ELR (cell line): Measurements from ENCODE around the gene C16orf74.

Experiments
- DNase-seq: peaks from one replicate; pipeline ENCODE4 v3.0.0-alpha.2; 2015; ENCODE audit warnings: low read depth

The C16orf74 gene

DNA sequence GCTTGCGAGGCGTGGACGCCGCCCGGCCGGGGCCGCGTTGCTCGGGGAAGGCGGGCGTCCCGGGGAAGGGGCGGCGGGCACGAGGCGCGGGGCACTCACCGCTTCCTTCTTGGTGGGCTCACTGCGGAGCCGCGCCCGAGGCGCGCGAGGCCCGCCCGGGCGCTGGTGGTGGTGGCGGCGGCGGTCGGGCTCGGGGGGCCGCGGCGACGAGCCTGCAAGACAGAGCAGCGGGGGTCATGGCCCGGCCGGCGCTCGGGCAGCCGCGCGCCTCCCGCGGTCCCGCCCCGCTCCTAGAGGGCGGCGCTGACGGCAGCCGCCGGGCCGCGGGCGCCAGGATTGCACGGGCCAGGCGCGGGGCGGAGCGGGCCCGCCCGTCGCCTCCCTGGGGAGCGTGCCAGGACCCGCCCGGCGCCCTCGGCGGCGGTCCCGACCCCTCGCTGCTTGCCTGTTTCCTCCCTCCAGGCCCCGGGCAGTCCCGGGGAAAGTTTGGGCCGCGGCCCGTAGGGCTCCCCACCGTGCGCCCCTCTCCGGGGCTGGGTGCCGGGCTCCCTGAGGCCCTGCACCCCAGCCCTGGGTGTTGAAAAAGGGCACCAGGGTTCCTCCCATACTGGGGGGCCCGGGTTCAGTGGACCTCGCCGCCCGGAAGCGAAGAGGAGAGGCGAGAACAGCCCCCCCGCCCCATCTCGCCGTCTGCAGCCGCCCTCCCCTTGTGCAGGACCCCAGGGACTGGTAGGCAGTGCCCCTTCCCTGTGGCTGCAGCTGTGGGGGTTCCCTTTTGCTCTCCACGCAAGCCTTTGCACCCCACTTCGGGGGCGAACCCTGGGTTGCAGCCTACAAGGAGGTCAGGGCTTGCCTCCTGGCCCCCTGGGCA lies at the start of gene C16orf74:
Gene C16orf74 (minus strand): TSS at position 270 of the 871 bp plus-strand sequence. CDS start 15,879 bp downstream, outside the sequence.
- DNase-seq = peak; percentile 83

DNA sequence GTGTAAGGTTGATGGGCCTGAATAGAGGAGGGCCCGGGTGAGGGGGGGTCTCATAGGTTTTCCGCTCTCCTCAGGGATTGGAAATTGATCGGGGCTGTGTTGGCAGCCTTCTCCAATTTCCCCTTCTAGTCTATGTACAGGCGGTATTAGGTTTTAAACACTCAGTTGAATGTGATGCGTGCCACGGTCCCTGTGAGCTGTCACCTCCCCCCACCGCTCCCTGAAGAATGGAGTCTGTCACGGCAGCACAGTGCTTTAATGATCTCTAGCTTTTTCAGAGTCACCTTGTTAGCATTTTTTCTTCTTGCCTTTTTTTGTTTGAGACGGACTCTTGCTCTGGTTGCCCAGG lies 49.4 kb upstream of the C16orf74 start:
- peak; percentile 57 for DNase-seq

DNA sequence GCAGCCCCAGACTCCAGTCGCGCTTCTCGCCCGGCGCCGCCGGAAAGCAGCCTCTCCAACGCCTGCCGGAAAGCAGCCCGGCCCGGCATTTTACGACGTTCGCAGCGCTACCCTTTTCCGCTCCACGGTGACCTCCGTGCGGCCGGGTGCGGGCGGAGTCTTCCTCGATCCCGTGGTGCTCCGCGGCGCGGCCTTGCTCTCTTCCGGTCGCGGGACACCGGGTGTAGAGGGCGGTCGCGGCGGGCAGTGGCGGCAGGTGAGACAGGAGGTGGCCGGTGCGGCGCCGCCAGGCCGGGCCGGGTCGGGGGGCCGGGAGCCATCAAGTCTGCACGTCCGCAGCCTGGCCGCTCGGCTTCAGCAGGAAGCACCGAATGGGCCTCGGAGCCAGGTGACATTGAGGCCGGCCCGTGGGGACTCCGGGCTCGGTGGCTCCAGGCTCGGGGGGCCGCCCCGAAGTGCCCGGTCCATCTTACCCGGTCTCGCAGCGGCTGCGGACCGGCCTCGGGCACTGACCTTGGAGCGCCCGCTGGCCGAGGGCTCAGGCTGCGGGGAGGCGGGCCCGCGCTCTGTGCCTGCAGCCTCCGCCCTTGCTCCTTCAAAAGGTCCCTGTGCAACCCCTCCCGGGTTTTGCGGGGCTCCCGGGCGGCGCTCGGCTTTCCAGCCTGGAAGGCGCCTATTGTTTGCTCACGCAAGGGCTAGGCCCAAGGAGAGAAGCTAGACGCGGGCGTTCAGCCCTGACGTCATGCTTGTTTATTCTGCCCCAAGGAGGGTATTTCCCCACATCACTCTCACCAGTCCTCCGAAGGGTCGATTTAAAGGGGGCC lies 48.8 kb upstream of the C16orf74 start, which contains the start of the genes COX4I1 and EMC8:
Gene COX4I1 (plus strand): TSS at position 199 of the 824 bp plus-strand sequence. CDS start 1,511 bp downstream, outside the sequence.
Gene EMC8 (minus strand): TSS at position 48 of the 824 bp plus-strand sequence. CDS start 249 bp downstream, outside the sequence.
- peak; percentile 95 for DNase-seq

DNA sequence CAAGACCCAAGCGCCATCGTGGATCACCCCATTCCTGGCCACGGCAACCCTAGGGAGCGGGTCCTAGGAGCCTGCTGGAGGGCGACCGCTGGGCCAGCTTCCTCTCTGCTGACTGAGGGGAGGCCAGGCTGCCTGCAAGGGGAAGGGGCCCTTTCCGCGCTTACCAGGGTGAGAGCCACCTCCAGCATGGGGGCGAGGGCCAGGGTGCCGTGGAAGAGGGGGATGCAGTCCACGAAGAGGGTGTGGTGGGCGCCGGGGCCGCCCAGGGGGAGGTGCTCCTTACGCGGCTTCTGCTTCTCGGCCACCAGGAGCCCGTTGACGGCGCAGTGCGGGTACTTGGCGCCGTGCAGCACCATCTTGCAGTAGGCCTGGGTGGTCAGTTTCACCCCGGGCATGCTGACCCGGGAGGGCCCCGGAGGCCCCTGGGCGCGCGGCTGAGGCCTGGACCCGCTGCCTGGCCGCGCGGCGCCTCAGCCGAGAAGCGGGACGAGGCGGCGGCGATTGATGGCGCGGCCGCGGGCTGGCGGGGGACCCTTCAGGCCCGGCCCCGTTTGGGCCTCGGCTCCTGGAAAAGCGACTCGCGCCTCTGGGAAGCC lies 48.1 kb upstream of the C16orf74 start:
- DNase-seq = peak; percentile 64

DNA sequence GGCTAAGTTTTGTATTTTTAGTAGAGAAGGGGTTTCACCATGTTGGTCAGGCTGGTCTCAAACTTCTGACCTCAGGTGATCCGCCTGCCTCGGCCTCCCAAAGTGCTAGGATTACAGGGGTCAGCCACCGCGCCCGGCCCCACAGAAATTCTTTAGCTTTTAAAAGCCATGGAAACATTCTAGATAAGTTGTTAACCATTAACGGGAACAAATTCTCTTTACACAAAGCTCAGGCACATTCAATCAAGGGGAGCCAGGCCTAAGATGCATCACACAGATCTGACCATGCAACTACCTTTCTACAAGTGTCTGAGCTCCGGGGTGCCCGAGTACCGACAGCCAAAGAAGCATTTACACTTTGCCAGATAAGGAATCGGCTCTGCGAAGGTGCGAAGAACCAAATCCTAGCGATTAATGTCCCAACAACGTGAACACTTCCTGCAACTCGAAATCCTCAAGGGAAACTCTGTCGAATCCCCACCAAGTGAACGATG lies 47.4 kb upstream of the C16orf74 start:
- peak; percentile 25 for DNase-seq

DNA sequence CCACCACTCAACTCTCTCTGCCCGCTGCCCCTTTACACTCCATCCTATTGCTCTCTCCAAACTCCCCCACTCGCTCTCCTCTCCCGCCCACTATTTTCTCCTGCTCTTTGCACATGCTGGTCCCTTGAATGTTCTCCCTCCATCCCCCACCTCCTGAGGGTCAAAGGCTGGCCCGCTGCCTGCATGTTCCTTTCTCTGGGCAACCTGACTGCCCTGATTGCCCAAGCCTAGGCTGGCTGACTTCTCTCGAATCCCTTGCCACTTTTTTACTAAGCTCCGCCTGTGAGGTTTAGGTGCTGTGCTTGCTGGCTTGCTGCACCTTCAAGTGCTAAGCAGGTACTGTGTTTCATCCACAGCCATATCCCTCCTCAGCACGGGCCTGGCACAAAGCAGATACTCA lies 45.7 kb upstream of the C16orf74 start:
- no peak for DNase-seq

DNA sequence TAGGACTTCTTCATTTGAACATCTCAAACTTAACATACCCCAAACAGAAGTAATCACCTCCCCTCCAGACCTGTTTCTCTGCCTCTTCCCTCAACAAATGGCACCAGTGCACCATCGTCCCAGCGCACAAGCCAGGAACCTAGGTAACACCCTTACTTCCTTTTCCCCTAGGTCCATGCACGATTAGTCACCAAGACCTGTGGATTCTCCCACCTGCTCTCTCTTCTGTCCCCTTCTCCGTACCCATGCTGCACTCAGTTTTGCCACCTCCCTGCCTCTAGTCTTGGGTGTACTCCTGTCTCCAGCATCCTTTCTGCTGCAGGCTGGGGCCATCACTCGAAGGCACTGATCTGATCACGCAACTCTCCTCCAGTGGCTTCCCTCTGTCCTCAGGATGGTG lies 45.3 kb upstream of the C16orf74 start:
- DNase-seq = no peak

DNA sequence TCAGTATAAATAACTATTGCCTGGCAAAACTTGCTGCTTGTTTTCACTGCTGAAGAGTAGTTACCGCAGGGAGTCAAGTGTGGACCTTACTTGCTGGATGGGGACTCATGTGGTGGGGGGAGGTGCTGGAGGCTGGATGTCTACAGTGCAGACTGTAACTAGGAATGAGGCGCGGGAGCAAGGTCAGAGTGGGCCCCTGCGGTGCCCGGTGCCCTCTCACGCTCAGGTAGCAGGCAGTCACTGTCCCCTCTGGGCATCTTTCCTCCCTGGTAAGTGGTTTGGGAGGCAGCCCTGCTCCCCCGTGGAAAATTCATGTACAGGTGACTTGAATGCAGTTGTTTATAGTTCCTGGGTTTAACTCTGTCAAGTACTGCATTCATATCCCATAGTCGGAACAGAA lies 43.8 kb upstream of the C16orf74 start:
- no peak for DNase-seq

DNA sequence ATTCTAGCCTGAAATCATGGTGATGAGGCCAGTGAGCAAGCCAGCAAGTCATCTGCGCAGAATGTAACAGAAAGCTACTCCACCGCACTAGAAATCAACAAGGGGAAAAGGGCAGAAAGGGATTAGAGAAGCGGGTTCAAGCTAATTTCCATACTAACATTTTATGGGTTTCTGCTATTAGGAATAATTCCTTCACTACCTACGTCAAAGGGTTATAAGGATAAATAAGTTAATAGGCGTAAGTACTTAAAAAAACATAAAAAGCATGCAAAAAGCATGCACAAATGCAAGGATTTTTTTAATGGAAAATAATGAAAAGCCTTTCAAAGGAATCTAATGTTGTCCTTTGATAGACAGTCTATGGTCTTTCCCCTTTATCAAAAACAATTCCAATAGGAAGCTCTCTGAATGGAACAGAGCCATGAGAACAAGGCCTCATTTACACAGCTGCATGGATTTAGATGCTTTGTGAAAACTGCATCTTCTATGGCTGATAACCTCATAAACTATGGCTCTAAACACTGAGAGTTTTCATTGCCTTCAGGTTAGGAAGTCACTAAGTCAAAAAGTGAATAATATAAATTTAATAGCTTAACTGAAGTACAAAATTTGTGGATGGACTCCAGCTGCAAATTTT lies 42.9 kb upstream of the C16orf74 start:
- no peak for DNase-seq

DNA sequence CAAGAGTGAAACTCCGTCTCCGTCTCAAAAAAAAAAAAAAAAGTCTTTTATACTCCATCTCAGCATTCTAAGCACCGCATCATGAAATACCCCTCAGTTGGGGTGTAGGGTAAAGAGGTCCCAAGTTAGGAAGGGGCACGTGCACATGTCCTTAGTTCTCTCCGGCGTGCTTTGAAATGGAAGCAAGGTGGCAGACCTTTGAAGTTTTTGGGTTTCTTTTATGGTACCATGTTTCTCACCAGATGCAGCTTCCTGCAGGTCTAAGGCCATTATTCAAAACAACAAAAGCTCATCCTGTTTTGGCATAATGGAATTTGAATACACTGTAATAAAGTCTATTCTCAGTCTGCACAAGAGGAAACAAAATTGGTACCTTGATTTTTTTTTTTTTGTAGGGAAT lies 38.9 kb upstream of the C16orf74 start:
- no peak for DNase-seq

DNA sequence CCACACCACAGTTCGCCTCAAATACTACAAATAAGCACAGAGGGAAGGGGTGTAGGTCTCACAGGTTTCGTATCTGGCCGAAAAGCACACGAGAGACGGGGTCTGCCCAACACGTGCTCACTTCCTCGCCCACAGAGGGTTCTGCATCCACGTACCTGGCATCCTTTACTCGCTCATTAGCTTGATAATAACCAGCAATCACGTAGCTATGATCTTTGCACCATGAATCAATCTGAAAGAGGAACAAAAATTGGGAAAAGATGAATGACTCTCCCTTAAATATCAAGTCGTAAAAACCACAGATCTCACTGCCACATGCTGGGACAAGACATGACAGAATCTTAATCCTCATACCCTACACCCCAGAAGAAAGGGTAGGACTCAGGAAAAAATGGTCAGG lies 37.9 kb upstream of the C16orf74 start:
- no peak for DNase-seq

DNA sequence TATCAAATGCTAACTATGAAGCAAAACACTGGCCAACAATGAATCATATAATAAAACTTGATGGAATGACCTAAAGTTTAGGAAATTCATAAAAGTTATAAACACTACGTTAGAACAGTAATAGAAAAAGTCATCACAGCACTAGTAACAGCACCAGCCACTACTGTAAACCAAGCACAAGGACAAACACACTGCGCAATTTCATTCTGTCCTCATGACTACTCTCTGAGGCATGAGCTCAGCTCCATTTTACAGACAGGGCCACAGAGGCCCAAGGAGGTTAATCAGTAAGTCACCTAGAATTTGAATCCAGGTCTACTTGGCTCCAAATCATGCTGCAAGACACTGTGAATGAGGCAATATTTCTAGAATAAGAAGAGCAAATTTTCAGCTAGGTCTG lies 35.0 kb upstream of the C16orf74 start:
- DNase-seq = no peak

DNA sequence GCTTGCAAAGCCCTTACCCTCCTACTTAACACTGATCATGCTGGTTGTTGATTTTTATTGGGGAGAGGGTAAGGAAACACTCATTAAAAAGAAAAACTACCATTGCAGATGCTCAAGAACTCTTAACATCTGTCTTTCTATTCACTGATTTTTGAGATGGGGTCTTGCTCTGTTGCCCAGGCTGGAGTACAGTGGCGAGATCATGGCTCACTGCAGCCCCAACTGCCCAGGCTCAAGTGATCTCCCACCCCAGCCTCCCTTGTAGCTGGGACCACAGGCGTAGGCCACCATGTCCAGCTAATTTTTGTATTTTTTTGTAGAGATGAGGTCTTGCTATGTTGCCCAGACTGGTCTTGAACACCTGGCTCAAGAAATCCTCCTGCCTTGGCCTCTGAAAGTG lies 33.9 kb upstream of the C16orf74 start:
- DNase-seq = no peak

DNA sequence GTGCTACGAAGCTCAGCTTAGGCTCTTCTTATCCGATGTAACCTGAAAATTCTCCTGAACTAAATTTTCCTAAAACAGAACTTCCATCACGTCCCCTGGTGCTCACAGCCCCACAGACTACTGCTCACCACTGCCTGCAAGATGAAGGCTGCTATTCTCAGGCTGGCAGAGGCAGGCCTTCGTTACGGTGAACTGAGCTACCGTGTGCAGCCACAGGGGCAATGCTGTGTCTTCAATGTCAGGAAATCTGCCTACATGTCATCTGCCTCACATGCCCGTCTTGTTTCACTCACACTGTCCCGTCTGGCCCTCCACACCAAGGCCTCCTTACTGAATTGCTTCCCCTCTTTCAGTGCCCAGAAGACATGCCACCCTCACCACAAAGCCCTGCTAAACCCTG lies 32.5 kb upstream of the C16orf74 start:
- no peak for DNase-seq

DNA sequence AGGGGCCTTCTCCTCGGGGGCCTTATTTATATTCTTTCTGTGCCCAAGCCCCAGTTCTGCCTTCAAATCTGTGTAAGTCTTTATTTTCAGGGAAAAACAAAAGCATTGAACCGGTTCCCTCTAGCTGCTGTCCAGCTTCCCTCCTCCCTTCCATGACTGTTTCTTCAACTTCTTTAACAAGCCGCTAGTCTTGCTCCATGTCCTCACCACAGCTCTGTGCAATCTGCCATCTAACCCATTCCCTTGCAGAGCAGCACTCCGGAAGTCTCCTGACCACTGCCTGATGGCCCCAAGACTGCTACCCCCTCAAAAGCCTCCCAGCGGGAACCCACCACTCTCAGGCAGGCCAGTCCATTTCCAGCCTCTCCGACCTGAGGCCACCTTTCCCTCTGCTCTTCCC lies 31.6 kb upstream of the C16orf74 start:
- DNase-seq = no peak

DNA sequence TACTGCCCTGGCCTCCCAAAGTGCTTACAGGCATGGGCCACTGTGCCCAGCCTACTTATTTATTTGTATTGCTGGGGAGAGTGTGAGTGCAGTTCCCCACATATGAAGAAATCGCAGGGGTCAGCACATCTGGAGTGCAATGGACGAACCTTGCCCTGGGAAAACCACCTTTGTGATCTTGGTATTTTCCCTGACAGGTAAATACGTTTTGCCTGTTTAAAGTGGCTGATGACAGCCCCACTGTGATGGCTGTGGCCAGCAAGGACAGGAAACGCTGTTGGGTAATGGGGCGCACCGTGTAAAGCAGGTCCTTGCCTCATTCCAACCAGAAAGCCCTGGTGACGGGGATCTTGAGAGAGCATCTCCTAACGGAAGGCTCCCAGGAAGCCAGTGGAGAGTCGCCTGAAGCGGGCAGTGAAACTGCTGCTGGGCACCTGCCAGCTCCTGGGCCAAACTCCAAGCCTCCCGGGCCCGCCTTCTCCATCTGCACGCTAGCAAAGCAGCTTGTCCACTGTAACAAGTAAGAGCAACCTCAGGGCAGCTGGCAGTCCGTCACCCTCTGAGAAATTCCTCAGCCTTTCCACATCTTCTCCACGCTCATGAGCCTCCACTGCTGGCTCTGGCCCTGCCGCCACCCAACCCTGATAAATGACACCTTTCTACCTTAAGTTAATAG lies 30.9 kb upstream of the C16orf74 start:
- no peak for DNase-seq

DNA sequence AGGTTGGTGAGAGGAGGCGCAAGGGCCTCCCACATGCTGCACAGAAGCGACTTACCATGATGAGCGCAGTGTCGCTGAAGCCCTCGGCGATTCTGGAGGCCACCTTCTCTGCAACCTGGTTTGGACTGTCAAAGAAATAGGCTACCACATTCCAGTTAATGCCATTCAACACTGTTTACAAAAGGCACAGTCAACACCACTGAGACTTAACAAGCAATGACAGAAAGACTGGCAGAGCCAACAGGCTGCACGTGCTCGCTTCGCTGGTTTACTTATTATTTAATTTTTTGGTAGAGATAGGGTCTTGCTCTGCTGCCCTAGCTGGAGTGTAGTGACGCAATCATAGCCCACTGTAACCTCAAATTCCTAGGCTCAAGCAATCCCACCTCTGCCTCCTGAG lies 30.3 kb upstream of the C16orf74 start:
- no peak for DNase-seq

DNA sequence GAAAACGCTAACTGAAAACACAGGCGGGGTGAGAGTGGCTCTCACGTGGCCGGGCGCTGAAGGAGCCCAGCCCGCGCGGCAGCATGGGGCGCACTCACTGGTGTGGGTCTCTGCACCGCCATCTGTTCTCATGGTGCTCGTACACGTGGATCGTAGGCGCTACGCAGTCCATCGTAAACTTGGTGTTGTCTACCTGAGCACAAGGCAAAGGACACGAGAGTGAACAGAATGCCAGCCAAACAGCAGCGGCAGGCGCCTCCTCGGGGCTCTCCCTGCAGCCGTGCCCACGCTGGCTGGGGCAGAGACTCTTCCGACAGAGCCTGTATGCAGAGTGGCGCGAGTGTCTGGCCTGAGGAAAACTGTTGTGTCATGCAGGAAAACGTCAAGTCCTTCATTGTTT lies 29.4 kb upstream of the C16orf74 start:
- no peak for DNase-seq

DNA sequence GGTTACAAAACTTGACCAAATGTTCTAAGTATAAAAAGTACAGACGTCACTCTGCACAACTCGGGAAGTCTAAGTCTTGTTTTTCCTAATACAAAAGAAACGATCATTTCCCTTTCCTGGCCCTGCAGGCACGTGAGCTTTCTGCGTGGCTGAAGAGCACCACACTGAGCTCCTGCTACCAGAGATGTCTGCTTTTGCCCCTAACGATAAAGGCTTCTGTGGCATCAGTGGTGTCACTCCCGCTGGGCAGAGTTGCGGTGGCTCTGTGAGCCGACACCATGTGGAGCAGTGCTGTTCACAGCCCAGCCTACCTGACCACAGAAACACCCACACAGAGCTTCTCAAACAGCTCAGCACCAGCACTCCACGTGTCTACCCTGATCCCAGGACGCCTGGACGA lies 28.0 kb upstream of the C16orf74 start:
- no peak for DNase-seq

DNA sequence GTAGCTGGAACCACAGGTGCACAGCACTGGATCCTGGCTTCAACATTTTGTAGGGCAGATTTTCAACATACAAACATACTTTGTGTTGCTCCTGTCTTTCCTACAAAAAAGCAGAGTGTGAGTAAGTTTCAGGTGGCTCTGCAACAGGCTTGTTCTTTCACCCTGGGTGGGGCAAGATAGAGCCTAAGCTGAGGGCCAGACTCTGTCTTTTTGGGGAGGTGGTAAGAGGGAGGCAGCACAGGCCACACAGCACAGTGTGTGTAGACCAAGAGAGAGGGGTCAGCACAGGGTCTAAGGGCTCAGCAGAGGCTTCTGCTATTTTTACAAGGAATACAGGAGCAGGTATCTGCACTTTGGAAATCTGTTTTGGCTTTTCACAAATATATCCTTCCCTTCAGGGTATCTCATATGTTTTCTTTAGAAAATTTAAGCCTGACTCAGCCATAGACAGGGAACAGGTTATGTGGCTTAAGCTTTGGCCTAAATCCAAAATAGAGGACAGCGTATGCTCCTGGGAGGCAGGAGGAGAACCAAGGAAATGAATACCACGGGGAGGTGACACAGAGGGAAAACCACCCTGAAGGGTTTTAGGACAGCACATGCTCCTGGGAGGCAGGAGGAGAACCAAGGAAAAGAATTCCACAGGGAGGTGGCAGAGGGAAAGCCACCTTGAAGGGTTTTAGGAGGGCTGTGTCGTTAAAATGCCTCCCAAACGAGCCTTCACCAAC lies 26.9 kb upstream of the C16orf74 start:
- peak; percentile 84 for DNase-seq

DNA sequence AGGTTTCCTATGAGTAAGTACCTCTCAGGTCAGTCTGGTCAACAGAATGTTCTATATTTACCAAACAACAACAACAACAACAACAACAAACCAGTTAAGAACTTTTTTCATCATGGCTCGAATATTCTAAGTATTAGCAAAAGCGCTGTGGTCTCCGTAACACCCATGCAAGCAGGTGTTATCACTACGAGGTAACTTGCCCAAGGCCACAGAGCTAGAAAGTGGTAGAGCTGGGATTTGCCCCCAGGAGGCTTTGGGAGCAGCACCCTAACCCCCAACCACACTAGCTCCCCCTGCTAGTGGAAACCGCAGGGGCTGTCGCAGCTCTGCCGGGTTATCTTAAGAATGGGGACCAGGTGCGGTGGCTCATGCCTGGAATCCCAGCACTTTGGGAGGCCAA lies 23.9 kb upstream of the C16orf74 start:
- DNase-seq = no peak
